HG02571 (cell line): Measurements from ENCODE around the gene GNG4.

Experiments
- ATAC-seq: cut with Tn5 transposase; IDR thresholded peaks from one replicate; pipeline ENCODE4 v1.9.1; 2021; ENCODE audit warnings: mild to moderate bottlenecking, moderate library complexity; ENCODE audit not compliant: unreplicated experiment

GNG4 gene

DNA sequence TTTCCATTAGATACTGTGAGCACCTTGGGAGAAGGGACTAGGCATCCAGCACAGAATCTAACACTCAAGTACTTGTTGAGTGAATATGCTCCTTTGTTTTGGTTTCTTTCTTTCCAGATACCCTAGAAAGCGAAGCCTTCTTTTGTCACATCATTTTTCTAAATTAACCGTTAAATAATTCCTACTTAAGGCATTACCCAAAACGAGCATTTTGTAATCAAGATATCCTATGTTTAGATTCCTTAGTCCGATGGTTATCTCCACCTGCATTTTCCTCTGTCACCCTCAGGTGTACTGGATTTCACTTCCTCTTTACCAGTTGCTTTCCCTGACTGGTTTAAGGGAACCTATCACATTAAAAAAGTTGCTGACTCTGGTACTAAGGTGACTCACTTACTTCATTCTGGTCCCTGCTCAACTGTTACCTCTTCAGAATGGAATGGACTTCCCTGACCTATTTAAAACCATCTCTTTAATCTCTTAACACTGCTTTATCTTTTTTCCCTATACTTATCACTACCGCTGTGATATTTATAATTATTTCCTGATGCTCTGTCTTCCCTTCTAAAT is 148.5 kb downstream of the GNG4 start:
- no peak for ATAC-seq
